GM23338 (cell line): ENCODE data around the gene TAF4. TPM values are rescaled to one million over a fixed set of nuclear protein-coding genes. Genes with fewer than 3 reads are reported as not detected.
A peak's percentile ranks its signal among the peaks of the same experiment; 100 is the strongest.

ENCODE experiments used
- ATAC-seq: fragments of 200-7000 bp; cut with Tn5 transposase; 3 replicates; pipeline ENCODE4 v1.9.1; 2020
- DNase-seq: peaks from one replicate; pipeline ENCODE4 v3.0.0-alpha.2; 2015; ENCODE audit warnings: low spot score
- H2AFZ ChIP-seq: fragments of 200-600 bp; sonication (generic); 2 replicates; pipeline ENCODE4 v1.8.0; 2016; ENCODE audit warnings: antibody characterized with exemption, mild to moderate bottlenecking, moderate library complexity
- H3F3A ChIP-seq: fragments of 200-600 bp; sonication (generic); replicated peaks from 2 replicates; pipeline ENCODE4 v1.8.0; 2017; ENCODE audit warnings: antibody characterized with exemption, mixed run types, low read depth
- H3K27ac ChIP-seq: fragments of 200-600 bp; sonication (generic); 2 replicates; pipeline ENCODE4 v1.6.1; 2016; ENCODE audit warnings: low read depth
- H3K27me3 ChIP-seq: fragments of 200-600 bp; sonication (generic); 2 replicates; pipeline ENCODE4 v1.8.0; 2016; ENCODE audit warnings: mild to moderate bottlenecking, mixed run types, moderate library complexity; ENCODE audit not compliant: insufficient read depth
- H3K36me3 ChIP-seq: fragments of 200-600 bp; sonication (generic); 2 replicates; pipeline ENCODE4 v1.8.0; 2016; ENCODE audit warnings: mild to moderate bottlenecking; ENCODE audit not compliant: insufficient read depth
- H3K4me1 ChIP-seq: fragments of 200-600 bp; sonication (generic); 2 replicates; pipeline ENCODE4 v1.8.0; 2016; ENCODE audit warnings: mild to moderate bottlenecking, moderate library complexity; ENCODE audit not compliant: insufficient read depth
- H3K4me2 ChIP-seq: fragments of 200-600 bp; sonication (generic); 2 replicates; pipeline ENCODE4 v1.7.1; 2017; ENCODE audit warnings: mixed run types
- H3K4me3 ChIP-seq: fragments of 200-600 bp; sonication (generic); 2 replicates; pipeline ENCODE4 v1.6.1; 2016; ENCODE audit warnings: mixed run types
- H3K79me2 ChIP-seq: fragments of 200-600 bp; sonication (generic); replicated peaks from 2 replicates; pipeline ENCODE4 v1.8.0; 2017; ENCODE audit warnings: mild to moderate bottlenecking; ENCODE audit not compliant: insufficient read depth
- H3K9me2 ChIP-seq: fragments of 200-600 bp; sonication (generic); 2 replicates; pipeline ENCODE4 v1.8.0; 2017; ENCODE audit not compliant: insufficient read depth
- H4K20me1 ChIP-seq: fragments of 200-600 bp; sonication (generic); replicated peaks from 2 replicates; pipeline ENCODE4 v1.8.0; 2017; ENCODE audit warnings: mild to moderate bottlenecking; ENCODE audit not compliant: insufficient read depth
- H3K27ac Mint-ChIP-seq: 2 replicates; pipeline ENCODE4 v1.8.0; 2020; ENCODE audit warnings: inconsistent platforms, mild to moderate bottlenecking, moderate library complexity, mixed read lengths
- H3K27me3 Mint-ChIP-seq: 3 replicates; pipeline ENCODE4 v1.8.0; 2022; ENCODE audit warnings: low read depth, mild to moderate bottlenecking, moderate library complexity, mixed read lengths, inconsistent platforms; ENCODE audit not compliant: insufficient read depth, poor library complexity
- H3K36me3 Mint-ChIP-seq: 3 replicates; pipeline ENCODE4 v1.8.0; 2021; ENCODE audit warnings: low read depth, mild to moderate bottlenecking, inconsistent platforms, moderate library complexity, mixed read lengths
- H3K4me1 Mint-ChIP-seq: 3 replicates; pipeline ENCODE4 v1.8.0; 2020; ENCODE audit warnings: mild to moderate bottlenecking, inconsistent platforms, mixed read lengths
- H3K4me3 Mint-ChIP-seq: 3 replicates; pipeline ENCODE4 v1.8.0; 2021; ENCODE audit warnings: moderate library complexity, mild to moderate bottlenecking, inconsistent platforms, mixed read lengths
- H3K9me3 Mint-ChIP-seq: 3 replicates; pipeline ENCODE4 v1.8.0; 2020; ENCODE audit warnings: moderate library complexity, mild to moderate bottlenecking, inconsistent platforms, mixed read lengths
- CREB1 ChIP-seq: fragments of 250-450 bp; sonication (Bioruptor Pico); IDR thresholded peaks from 2 replicates; pipeline ENCODE4 v1.5.0; 2020; ENCODE audit warnings: low read depth, mild to moderate bottlenecking, moderate library complexity
- CTCF ChIP-seq, 2 experiments: fragments of 200-600 bp in 1 of 2; sonication (generic) in 1 of 2; conservative IDR thresholded peaks; 2 replicates each; pipeline versions ENCODE4 v1.5.1 to v1.6.1; 2016 to 2017; ENCODE audit warnings: antibody characterized with exemption in 2 of 2, low read depth in 2 of 2, mild to moderate bottlenecking in 2 of 2, moderate library complexity in 1 of 2
- ETS1 ChIP-seq: IDR thresholded peaks from 2 replicates; pipeline ENCODE4 v1.6.1; 2016; ENCODE audit warnings: antibody characterized with exemption
- EZH2 ChIP-seq: fragments of 200-600 bp; sonication (generic); IDR thresholded peaks from one replicate; pipeline ENCODE4 v1.8.0; 2017; ENCODE audit warnings: antibody characterized with exemption, mild to moderate bottlenecking, low read depth; ENCODE audit not compliant: unreplicated experiment
- EZH2phosphoT487 ChIP-seq: fragments of 200-600 bp; sonication (generic); IDR thresholded peaks from one replicate; pipeline ENCODE4 v1.8.1; 2018; ENCODE audit warnings: antibody characterized with exemption; ENCODE audit not compliant: unreplicated experiment
- JUNB ChIP-seq: IDR thresholded peaks from one replicate; pipeline ENCODE4 v1.6.1; 2016; ENCODE audit warnings: antibody characterized with exemption; ENCODE audit not compliant: unreplicated experiment
- NANOG ChIP-seq: IDR thresholded peaks from 2 replicates; pipeline ENCODE4 v1.6.1; 2016; ENCODE audit warnings: antibody characterized with exemption, borderline replicate concordance
- POLR2AphosphoS5 ChIP-seq: IDR thresholded peaks from 2 replicates; pipeline ENCODE4 v1.6.1; 2016; ENCODE audit warnings: antibody characterized with exemption, low read depth
- ZNF114 ChIP-seq: fragments of 250-450 bp; sonication (Bioruptor Pico); IDR thresholded peaks from 2 replicates; pipeline ENCODE4 v1.5.0; 2020; ENCODE audit warnings: mild to moderate bottlenecking, moderate library complexity
- ZNF331 ChIP-seq: fragments of 250-450 bp; sonication (Bioruptor Pico); IDR thresholded peaks from 2 replicates; pipeline ENCODE4 v1.5.0; 2020; ENCODE audit warnings: low read depth, mild to moderate bottlenecking, moderate library complexity
- ZNF462 ChIP-seq: fragments of 250-450 bp; sonication (Bioruptor Pico); IDR thresholded peaks from 2 replicates; pipeline ENCODE4 v1.5.0; 2020; ENCODE audit warnings: mild to moderate bottlenecking, moderate library complexity
- polyA plus RNA-seq: library from polyadenylated mRNA; unstranded; fragments of >200 nt; fragmentation: Nextera tagmentation; extraction: Ambion mirVana; gene quantifications from 2 replicates; pipeline ENCODE4 v1.2.1, GENCODE V29; 2016
- total RNA-seq: library from RNA; depleted of rRNA; stranded (reverse); fragments of >200 nt; shearing (Covaris generic); gene quantifications from 2 replicates; pipeline ENCODE4 v1.2.3, GENCODE V29; 2014

Gene TAF4
- total and polyA plus RNA-seq, 2 experiments from 2014 or later, result 7.2 to 60.0 TPM

GRCh38 chr20:62087632-62088031 is 22.0 kb upstream of the TAF4 start:
- H3K27me3 Mint-ChIP-seq, result peaks cover 5% of the 10 kb centered on the region
- no peak overlapping the region for H3K27ac Mint-ChIP-seq

GRCh38 chr20:62087227-62087626 is 21.5 kb upstream of the TAF4 start:
- Histone ChIP-seq H3K79me2 (no peaks in the 10 kb centered on the region), H3K9me2 (no peaks in the 10 kb centered on the region), H3K27me3 (no peaks in the 10 kb centered on the region), H3K4me2 (no peak overlapping the region), H3F3A (no peaks in the 10 kb centered on the region), H3K27ac (no peak overlapping the region), H3K4me1 (no peaks in the 10 kb centered on the region), H2AFZ (no peak overlapping the region), H3K4me3 (no peak overlapping the region), H3K36me3 (no peaks in the 10 kb centered on the region), H4K20me1 (no peaks in the 10 kb centered on the region)
- Mint-ChIP-seq H3K36me3 (no peaks in the 10 kb centered on the region; the same call in 2 of the 3 replicates), H3K27me3 (peaks cover 5% of the 10 kb centered on the region), H3K4me3 (no peak overlapping the region), H3K4me1 (no peaks in the 10 kb centered on the region), H3K9me3 (no peaks in the 10 kb centered on the region), H3K27ac (no peak overlapping the region)
- DNase-seq, result no peak
- peak; percentile 72 for ATAC-seq
- no peak for TF ChIP-seq ZNF462 (CRISPR knock-in tag)
- TF ChIP-seq EZH2, result no peak
- no peak for TF ChIP-seq CTCF (conservative IDR thresholded peaks at IDR 0.05; ENCODE audit: low read depth in 2 of 2)
- TF ChIP-seq POLR2AphosphoS5, result no peak
- no peak for TF ChIP-seq ZNF114 (CRISPR knock-in tag)
- no peak for TF ChIP-seq CREB1 (CRISPR knock-in tag)
- TF ChIP-seq JUNB, result no peak
- no peak for TF ChIP-seq ZNF331 (CRISPR knock-in tag)

More at GRCh38 chr20:62087632-62088031, 22.0 kb upstream of the TAF4 start:
- Histone ChIP-seq H2AFZ (no peak overlapping the region), H3K9me2 (no peaks in the 10 kb centered on the region), H3K27ac (no peak overlapping the region), H3F3A (no peaks in the 10 kb centered on the region), H3K36me3 (no peaks in the 10 kb centered on the region), H3K27me3 (no peaks in the 10 kb centered on the region), H3K4me1 (no peaks in the 10 kb centered on the region), H4K20me1 (no peaks in the 10 kb centered on the region), H3K4me3 (no peak overlapping the region), H3K4me2 (no peak overlapping the region), H3K79me2 (no peaks in the 10 kb centered on the region)
- no peaks in the 10 kb centered on the region; the same call in 2 of the 3 replicates for H3K36me3 Mint-ChIP-seq
- TF ChIP-seq ETS1, result no peak
- no peak for TF ChIP-seq CREB1 (CRISPR knock-in tag)
- TF ChIP-seq EZH2phosphoT487, result no peak
- TF ChIP-seq NANOG, result no peak
- no peaks in the 10 kb centered on the region for H3K4me1 Mint-ChIP-seq
- DNase-seq, result no peak
- H3K4me3 Mint-ChIP-seq, result no peak overlapping the region
- no peaks in the 10 kb centered on the region for H3K9me3 Mint-ChIP-seq
- ATAC-seq, result no peak
